Measurements from ENCODE around the gene LRBA. TPM values are rescaled to one million over a fixed set of nuclear protein-coding genes. Genes with fewer than 3 reads are reported as not detected.

Gene LRBA
- total and polyA plus RNA-seq, 2 of the 4 experiments (the other 2 are of a cell fraction) = 10.2 to 51.6 TPM

DNA sequence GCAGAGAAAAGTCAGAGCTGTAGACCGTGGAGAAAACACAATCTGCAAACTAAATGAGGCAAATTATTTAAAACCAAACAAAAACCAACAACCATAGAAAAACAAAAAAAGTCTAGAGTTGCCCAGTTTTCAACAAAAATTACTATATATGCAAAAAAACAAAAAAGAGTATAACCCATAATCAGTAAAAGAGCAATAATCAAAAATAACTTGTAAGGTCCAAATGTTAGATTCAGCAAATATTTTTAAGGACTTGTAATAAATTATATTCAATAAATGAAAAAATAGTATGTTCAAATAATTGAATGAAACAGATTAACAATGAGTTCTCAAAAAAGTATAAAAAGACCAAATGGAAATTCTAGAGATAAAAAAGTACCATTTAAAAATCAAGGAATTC is 130.5 kb downstream of the LRBA start:
- Histone ChIP-seq H4K8ac (ENCODE audit: low read depth in 2 of 2, low read length in 2 of 2) (no peak overlapping the region), H2BK5ac (ENCODE audit: low read depth, low read length, poor library complexity, severe bottlenecking) (no peak overlapping the region), H2BK15ac (ENCODE audit: low read depth, low read length) (no peak overlapping the region), H2AK9ac (replicated peaks; ENCODE audit: low read depth, low read length, poor library complexity) (no peak overlapping the region), H4K91ac (ENCODE audit: insufficient read depth, low read depth, low read length) (no peak overlapping the region), H2AFZ (replicated peaks; ENCODE audit: low read length, poor library complexity) (no peak overlapping the region), H3K4me2 (ENCODE audit: low read depth, low read length) (no peak overlapping the region), H3K4me3 (ENCODE audit: insufficient read depth, low read depth, low read length) (no peak overlapping the region), H2AK5ac (ENCODE audit: low read depth, low read length) (no peak overlapping the region), H3K23ac (ENCODE audit: low read depth, low read length) (no peak overlapping the region), H3K14ac (replicated peaks; ENCODE audit: low read depth, low read length) (no peak overlapping the region), H3K9me1 (ENCODE audit: insufficient read depth, low read length) (no peaks in the 10 kb centered on the region), H3K4ac (ENCODE audit: low read depth, low read length) (no peak overlapping the region), H3K9me3 (ENCODE audit: control insufficient read depth, insufficient read depth, low read length) (peaks cover 2% of the 10 kb centered on the region; the same call in 1 of the 2 replicates), H3K9ac (ENCODE audit: low read depth, low read length) (no peak overlapping the region), H2BK120ac (ENCODE audit: low read depth, low read length) (no peak overlapping the region), H3K4me1 (ENCODE audit: control insufficient read depth, insufficient read depth, low read length) (no peaks in the 10 kb centered on the region), H3K27me3 (ENCODE audit: control insufficient read depth, insufficient read depth, low read length) (no peaks in the 10 kb centered on the region), H3K18ac (ENCODE audit: low read depth, low read length) (no peak overlapping the region), H3K27ac (ENCODE audit: insufficient read depth, low read length) (no peak overlapping the region), H4K5ac (ENCODE audit: low read depth, low read length) (no peak overlapping the region), H3K36me3 (ENCODE audit: control insufficient read depth, insufficient read depth, low read length) (no peaks in the 10 kb centered on the region), H3K79me1 (ENCODE audit: low read depth in 1 of 2, low read length in 2 of 2) (no peaks in the 10 kb centered on the region), H4K20me1 (ENCODE audit: insufficient read depth, low read length) (no peaks in the 10 kb centered on the region), H3K56ac (ENCODE audit: extremely low read depth, insufficient read depth, low read length) (no peak overlapping the region), H2BK20ac (ENCODE audit: low read depth, low read length) (no peak overlapping the region)
- POLR2A ChIA-PET (ENCODE audit: unreplicated experiment) = no interaction called here
- no CpG with 5 or more reads among the region's 1 CpG for WGBS, 2 experiments (ENCODE audit: extremely low coverage in 2 of 2, insufficient read length in 1 of 2)
- intact Hi-C loops (cut with micrococcal nuclease) (no loop called here), in situ Hi-C loops (cut with MboI; ENCODE audit: low sequenced_read_pairs) (no loop called here), dilution Hi-C loops (cut with HindIII; ENCODE audit: low sequenced_read_pairs, unreplicated experiment) (no loop called here)
- BruUV-seq (replicated peaks) = no TSS peak
- TF ChIP-seq CEBPB (IDR thresholded peaks at IDR 0.05; ENCODE audit: low read depth, low read length) = no peak
- TF ChIP-seq RCOR1 (IDR thresholded peaks at IDR 0.05; ENCODE audit: insufficient replicate concordance, low read length) = no peak
- TF ChIP-seq CHD1 (IDR thresholded peaks at IDR 0.05; ENCODE audit: low read depth, low read length) = no peak
- TF ChIP-seq MXI1 (IDR thresholded peaks at IDR 0.05; ENCODE audit: borderline replicate concordance, low read depth, low read length) = no peak
- no peak for TF ChIP-seq RFX5 (IDR thresholded peaks at IDR 0.05; ENCODE audit: low read depth, low read length)
- ATAC-seq (ENCODE audit: low read depth) = no peak
- CTCF ChIA-PET = no interaction called here
- no peak for DNase-seq
